HEK293 (cell line): ENCODE measurements around the gene AMN.

Experiments
- CTCF ChIA-PET: fragments of 350-600 bp; formaldehyde crosslinking; extraction: SDS; loops from one replicate; lab custom pipeline; 2021; ENCODE audit warnings: antibody characterized with exemption; lab: Yijun Ruan, JAX
- POLR2A ChIA-PET: fragments of 300-600 bp; formaldehyde crosslinking; extraction: SDS; loops from one replicate; lab custom pipeline; 2020; ENCODE audit warnings: antibody characterized with exemption, inconsistent platforms; lab: Yijun Ruan, JAX
- H3K27ac ChIP-seq: fragments of 200-500 bp; sonication (Bioruptor generic); 2 replicates; pipeline ENCODE4 v1.5.1; 2014; ENCODE audit warnings: low read depth, low read length, control low read depth, inconsistent platforms; ENCODE audit errors: extremely low read depth
- H3K36me3 ChIP-seq, 2 experiments: fragments of 200-500 bp in 1 of 2; sonication (Bioruptor generic) in 1 of 2; 1 replicate in 1 of 2; 2 replicates in 1 of 2; pipeline ENCODE4 v1.5.1; 2014 to 2017; ENCODE audit warnings: inconsistent platforms in 2 of 2, low read length in 2 of 2; ENCODE audit not compliant: control insufficient read depth in 2 of 2, insufficient read depth in 1 of 2
- H3K4me1 ChIP-seq: fragments of 200-500 bp; sonication (Bioruptor generic); 2 replicates; pipeline ENCODE4 v1.5.1; 2014; ENCODE audit warnings: mild to moderate bottlenecking, low read length, inconsistent platforms; ENCODE audit not compliant: control insufficient read depth, insufficient read depth
- H3K4me3 ChIP-seq: 2 replicates; pipeline ENCODE4 v1.5.1; 2011; ENCODE audit warnings: low read depth, mild to moderate bottlenecking, control low read depth, low read length, moderate library complexity
- H3K9me3 ChIP-seq: fragments of 200-500 bp; sonication (Bioruptor generic); 2 replicates; pipeline ENCODE4 v1.5.1; 2014; ENCODE audit warnings: low read depth, low read length, inconsistent platforms; ENCODE audit not compliant: control insufficient read depth, insufficient read depth
- AEBP2 ChIP-seq: fragments of 450-650 bp; formaldehyde crosslinking; IDR thresholded peaks from 2 replicates; pipeline ENCODE4 v1.5.1; 2016; ENCODE audit warnings: missing biosample characterization, missing genetic modification characterization, borderline replicate concordance
- GFI1B ChIP-seq: fragments of 450-650 bp; formaldehyde crosslinking; IDR thresholded peaks from 2 replicates; pipeline ENCODE4 v1.5.1; 2016; ENCODE audit warnings: missing biosample characterization, missing genetic modification characterization
- OVOL3 ChIP-seq: fragments of 450-650 bp; formaldehyde crosslinking; IDR thresholded peaks from 2 replicates; pipeline ENCODE4 v1.5.1; 2016; ENCODE audit warnings: missing biosample characterization, missing genetic modification characterization
- SCRT1 ChIP-seq: fragments of 450-650 bp; formaldehyde crosslinking; IDR thresholded peaks from 2 replicates; pipeline ENCODE4 v1.5.1; 2016; ENCODE audit warnings: missing biosample characterization, missing genetic modification characterization, borderline replicate concordance
- SETDB1 ChIP-seq: IDR thresholded peaks from one replicate; pipeline ENCODE4 v1.6.1; 2017; ENCODE audit warnings: mild to moderate bottlenecking, low read length, moderate library complexity, mixed read lengths; ENCODE audit not compliant: insufficient read length
- WT1 ChIP-seq: fragments of 450-650 bp; formaldehyde crosslinking; IDR thresholded peaks from 2 replicates; pipeline ENCODE4 v1.5.1; 2016; ENCODE audit warnings: missing biosample characterization, missing genetic modification characterization
- YY1 ChIP-seq: fragments of 450-650 bp; formaldehyde crosslinking; IDR thresholded peaks from 2 replicates; pipeline ENCODE4 v1.5.1; 2018; ENCODE audit warnings: missing biosample characterization, missing genetic modification characterization
- YY2 ChIP-seq: fragments of 450-650 bp; formaldehyde crosslinking; IDR thresholded peaks from 2 replicates; pipeline ENCODE4 v1.5.1; 2016; ENCODE audit warnings: missing biosample characterization, missing genetic modification characterization
- ZBTB48 ChIP-seq: fragments of 450-650 bp; formaldehyde crosslinking; IDR thresholded peaks from 2 replicates; pipeline ENCODE4 v1.5.1; 2016; ENCODE audit warnings: missing biosample characterization, missing genetic modification characterization
- ZNF114 ChIP-seq: fragments of 450-650 bp; formaldehyde crosslinking; IDR thresholded peaks from 2 replicates; pipeline ENCODE4 v1.5.0; 2017; ENCODE audit warnings: missing biosample characterization, missing genetic modification characterization
- ZNF266 ChIP-seq: fragments of 450-650 bp; formaldehyde crosslinking; IDR thresholded peaks from 2 replicates; pipeline ENCODE4 v1.5.1; 2016; ENCODE audit warnings: missing biosample characterization, missing genetic modification characterization, low read depth
- ZNF354C ChIP-seq: fragments of 450-650 bp; formaldehyde crosslinking; IDR thresholded peaks from 2 replicates; pipeline ENCODE4 v1.5.1; 2016; ENCODE audit warnings: missing biosample characterization, missing genetic modification characterization, low read depth, borderline replicate concordance
- ZNF362 ChIP-seq: fragments of 450-650 bp; formaldehyde crosslinking; IDR thresholded peaks from 2 replicates; pipeline ENCODE4 v1.5.1; 2016; ENCODE audit warnings: missing biosample characterization, missing genetic modification characterization
- ZNF549 ChIP-seq: fragments of 450-650 bp; IDR thresholded peaks from 2 replicates; pipeline ENCODE4 v1.5.1; 2018; ENCODE audit warnings: missing biosample characterization, missing genetic modification characterization, mild to moderate bottlenecking, inconsistent platforms, moderate library complexity
- ZNF580 ChIP-seq: fragments of 450-650 bp; formaldehyde crosslinking; IDR thresholded peaks from 2 replicates; pipeline ENCODE4 v1.5.1; 2016; ENCODE audit warnings: missing biosample characterization, missing genetic modification characterization
- ZNF664 ChIP-seq: fragments of 450-650 bp; formaldehyde crosslinking; IDR thresholded peaks from 2 replicates; pipeline ENCODE4 v1.5.1; 2016; ENCODE audit warnings: missing biosample characterization, missing genetic modification characterization
- ZNF670 ChIP-seq: fragments of 450-650 bp; formaldehyde crosslinking; IDR thresholded peaks from 2 replicates; pipeline ENCODE4 v1.5.1; 2016; ENCODE audit warnings: missing biosample characterization, missing genetic modification characterization, low read depth
- ZNF677 ChIP-seq: fragments of 450-650 bp; IDR thresholded peaks from 2 replicates; pipeline ENCODE4 v1.5.0; 2018; ENCODE audit warnings: missing biosample characterization, mild to moderate bottlenecking, missing genetic modification characterization, moderate library complexity
- ZNF837 ChIP-seq: fragments of 450-650 bp; formaldehyde crosslinking; IDR thresholded peaks from 2 replicates; pipeline ENCODE4 v1.5.1; 2016; ENCODE audit warnings: missing biosample characterization, missing genetic modification characterization
- ZSCAN16 ChIP-seq: fragments of 450-650 bp; formaldehyde crosslinking; IDR thresholded peaks from 2 replicates; pipeline ENCODE4 v1.5.1; 2016; ENCODE audit warnings: missing biosample characterization, missing genetic modification characterization
- ZXDB ChIP-seq: fragments of 450-650 bp; formaldehyde crosslinking; IDR thresholded peaks from 2 replicates; pipeline ENCODE4 v1.5.1; 2016; ENCODE audit warnings: missing biosample characterization, missing genetic modification characterization

Gene AMN

GRCh38 chr14:102909911-102910310 is 12.6 kb upstream of the AMN start:
- TF ChIP-seq ZNF549 (tag by site-specific recombination), result no peak
- TF ChIP-seq GFI1B (tag by site-specific recombination), result no peak
- TF ChIP-seq WT1, result no peak
- no peak for TF ChIP-seq ZNF670 (tag by site-specific recombination)
- POLR2A ChIA-PET, result no interaction called here
- CTCF ChIA-PET, result interaction anchor here (0.5 to 1.2 kb wide), 2 partner anchors 8 to 315 kb away, joined by 3 to 4 read pairs; no protein-coding TSS in a partner anchor
- Histone ChIP-seq H3K27ac (no peak overlapping the region), H3K4me1 (no peaks in the 10 kb centered on the region), H3K9me3 (no peaks in the 10 kb centered on the region), H3K4me3 (no peak overlapping the region), H3K36me3 (peaks cover 0 to 34% of the 10 kb centered on the region in 2 experiments; a peak in 1 of 3 replicates)

DNA sequence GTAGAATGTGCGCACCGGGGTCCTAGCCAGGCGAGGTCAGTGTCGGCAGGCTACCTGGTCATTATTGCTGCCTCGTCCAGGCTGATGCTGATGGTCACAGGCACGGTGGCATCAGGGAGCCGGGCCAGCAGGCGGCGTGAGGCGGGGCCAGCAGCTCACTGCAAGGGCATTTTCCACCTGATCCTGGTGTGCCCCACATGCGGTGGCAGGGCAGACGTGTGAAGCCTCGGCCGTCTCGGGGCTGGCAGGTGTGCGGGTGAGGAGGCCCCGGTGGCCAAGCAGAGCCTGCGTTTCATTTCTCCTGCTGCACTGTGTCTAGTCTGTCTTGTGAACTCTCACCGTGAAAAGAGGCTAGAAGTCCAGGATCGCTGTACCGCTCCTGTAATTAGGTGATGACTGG is 12.0 kb upstream of the AMN start:
- no peak for TF ChIP-seq ZXDB
- no peak for TF ChIP-seq ZNF677 (tag by site-specific recombination)
- no peak for TF ChIP-seq ZNF266
- TF ChIP-seq SCRT1 (tag by site-specific recombination), result no peak
- no peak for TF ChIP-seq ZNF837 (tag by site-specific recombination)
- no peaks in the 10 kb centered on the region for H3K4me1 ChIP-seq
- H3K36me3 ChIP-seq, result peaks cover 0 to 29% of the 10 kb centered on the region in 2 experiments; a peak in 1 of 3 replicates
- no peaks in the 10 kb centered on the region for H3K9me3 ChIP-seq
- H3K27ac ChIP-seq, result no peak overlapping the region
- ChIA-PET CTCF (interaction anchor here (1.2 kb wide), 1 partner anchor 316 kb away, joined by 4 read pairs; no protein-coding TSS in a partner anchor), POLR2A (no interaction called here)
- H3K4me3 ChIP-seq, result no peak overlapping the region

- H3K36me3 ChIP-seq, result peaks cover 0 to 20% of the 10 kb centered on the region in 2 experiments; a peak in 1 of 3 replicates
- ChIA-PET CTCF (no interaction called here), POLR2A (no interaction called here)
- H3K27ac ChIP-seq, result no peak overlapping the region
- H3K4me3 ChIP-seq, result no peak overlapping the region
- no peaks in the 10 kb centered on the region for H3K9me3 ChIP-seq
- TF ChIP-seq ZSCAN16 (tag by site-specific recombination) (no peak), SETDB1 (no peak), AEBP2 (tag by site-specific recombination) (no peak), YY1 (tag by site-specific recombination) (no peak), ZNF114 (no peak), YY2 (tag by site-specific recombination) (no peak), ZNF664 (no peak), ZNF362 (tag by site-specific recombination) (no peak), OVOL3 (tag by site-specific recombination) (no peak), ZNF580 (no peak), ZBTB48 (tag by site-specific recombination) (no peak), ZNF354C (tag by site-specific recombination) (no peak)
- H3K4me1 ChIP-seq, result no peaks in the 10 kb centered on the region
Measured at GRCh38 chr14:102911541-102911951, 10.9 kb upstream of the AMN start.
